Transverse colon (tissue), 4 donors: ENCODE data around the gene C8A.

Experiments used
- POLR2AphosphoS5 ChIP-seq, 3 donors: sonication (generic); formaldehyde crosslinking; IDR thresholded peaks; one replicate each; pipeline ENCODE4 v1.6.1; 2016; ENCODE audit warnings: antibody characterized with exemption in 3 of 3
- TF ChIP-seq, protein P1 (sequence below), 5 experiments: fragments of 200-600 bp in 3 of 5; fragments of 450-650 bp in 2 of 5; sonication (generic) in 3 of 5; IDR thresholded peaks; 1 replicate in 2 of 5; 2 replicates in 3 of 5; pipeline ENCODE4 v1.5.1; 2016 to 2017; ENCODE audit warnings: antibody characterized with exemption in 5 of 5, inconsistent platforms in 3 of 5, mild to moderate bottlenecking in 2 of 5, moderate library complexity in 1 of 5

DNA sequence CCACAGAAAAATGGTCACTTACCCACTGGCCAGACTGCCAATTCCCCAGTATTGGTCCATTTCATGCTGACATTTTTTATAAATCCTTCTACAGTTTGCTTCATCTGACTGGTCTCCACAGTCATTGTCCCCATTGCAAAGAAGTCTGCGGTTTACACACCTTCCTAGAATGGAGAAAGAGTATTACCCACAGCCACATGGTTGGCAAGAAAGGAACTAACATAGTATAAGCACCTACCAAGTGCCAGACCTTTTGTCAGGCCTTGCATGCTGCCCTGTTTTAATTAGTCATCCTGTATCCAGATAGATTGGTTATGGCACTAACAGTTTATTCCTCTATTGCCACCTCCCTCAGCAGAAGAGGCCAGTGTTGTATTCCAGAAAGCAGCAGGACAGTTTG, 100.1 kb downstream of the C8A start:
- no peak for TF ChIP-seq POLR2AphosphoS5 (IDR thresholded peaks at IDR 0.05)
- TF ChIP-seq, protein P1, sequence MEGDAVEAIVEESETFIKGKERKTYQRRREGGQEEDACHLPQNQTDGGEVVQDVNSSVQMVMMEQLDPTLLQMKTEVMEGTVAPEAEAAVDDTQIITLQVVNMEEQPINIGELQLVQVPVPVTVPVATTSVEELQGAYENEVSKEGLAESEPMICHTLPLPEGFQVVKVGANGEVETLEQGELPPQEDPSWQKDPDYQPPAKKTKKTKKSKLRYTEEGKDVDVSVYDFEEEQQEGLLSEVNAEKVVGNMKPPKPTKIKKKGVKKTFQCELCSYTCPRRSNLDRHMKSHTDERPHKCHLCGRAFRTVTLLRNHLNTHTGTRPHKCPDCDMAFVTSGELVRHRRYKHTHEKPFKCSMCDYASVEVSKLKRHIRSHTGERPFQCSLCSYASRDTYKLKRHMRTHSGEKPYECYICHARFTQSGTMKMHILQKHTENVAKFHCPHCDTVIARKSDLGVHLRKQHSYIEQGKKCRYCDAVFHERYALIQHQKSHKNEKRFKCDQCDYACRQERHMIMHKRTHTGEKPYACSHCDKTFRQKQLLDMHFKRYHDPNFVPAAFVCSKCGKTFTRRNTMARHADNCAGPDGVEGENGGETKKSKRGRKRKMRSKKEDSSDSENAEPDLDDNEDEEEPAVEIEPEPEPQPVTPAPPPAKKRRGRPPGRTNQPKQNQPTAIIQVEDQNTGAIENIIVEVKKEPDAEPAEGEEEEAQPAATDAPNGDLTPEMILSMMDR (IDR thresholded peaks at IDR 0.05), result no peak
